Neural cell (in vitro differentiated cells): Measurements from ENCODE around the gene PDCD1. TPM values are rescaled to one million over a fixed set of nuclear protein-coding genes. Genes with fewer than 3 reads are reported as not detected.

Experiments used
- H2AFZ ChIP-seq: fragments of 200-600, 300-800 bp; sonication (generic), shearing (Covaris generic); 2 replicates; pipeline ENCODE4 v1.6.0; 2014; ENCODE audit warnings: low read depth, mild to moderate bottlenecking, antibody characterized with exemption, low read length, moderate library complexity
- H3F3A ChIP-seq: fragments of 200-600 bp; shearing (Covaris generic); 2 replicates; pipeline ENCODE4 v1.6.1; 2016; ENCODE audit warnings: mild to moderate bottlenecking, moderate library complexity, mixed read lengths, antibody characterized with exemption, low read length; ENCODE audit not compliant: insufficient read depth, poor library complexity, severe bottlenecking
- H3K27ac ChIP-seq: fragments of 200-600, 300-800 bp; sonication (generic), shearing (Covaris generic); 2 replicates; pipeline ENCODE4 v1.5.1; 2014; ENCODE audit warnings: mild to moderate bottlenecking, low read length, moderate library complexity
- H3K27me3 ChIP-seq: fragments of 300-800, 200-600 bp; sonication (generic), shearing (Covaris generic); 2 replicates; pipeline ENCODE4 v1.6.0; 2014; ENCODE audit warnings: mild to moderate bottlenecking, low read depth, low read length, moderate library complexity; ENCODE audit not compliant: insufficient read depth
- H3K36me3 ChIP-seq: fragments of 300-800, 200-600 bp; sonication (generic), shearing (Covaris generic); 2 replicates; pipeline ENCODE4 v1.5.1; 2014; ENCODE audit warnings: mild to moderate bottlenecking, antibody characterized with exemption, low read length, moderate library complexity; ENCODE audit not compliant: insufficient read depth
- H3K4me2 ChIP-seq: fragments of 300-800, 200-600 bp; sonication (generic), shearing (Covaris generic); 2 replicates; pipeline ENCODE4 v1.6.0; 2014; ENCODE audit warnings: mild to moderate bottlenecking, low read length
- H3K4me3 ChIP-seq: fragments of 300-800, 200-600 bp; sonication (generic), shearing (Covaris generic); 2 replicates; pipeline ENCODE4 v1.5.1; 2014; ENCODE audit warnings: mild to moderate bottlenecking, low read length, moderate library complexity
- H3K79me2 ChIP-seq: fragments of 200-600 bp; shearing (Covaris generic); replicated peaks from 2 replicates; pipeline ENCODE4 v1.6.0; 2014; ENCODE audit warnings: mild to moderate bottlenecking, low read length, moderate library complexity; ENCODE audit not compliant: insufficient read depth
- H3K9ac ChIP-seq: fragments of 300-800, 200-600 bp; sonication (generic), shearing (Covaris generic); 2 replicates; pipeline ENCODE4 v1.6.1; 2016; ENCODE audit warnings: mild to moderate bottlenecking, low read length, mixed read lengths
- H3K9me2 ChIP-seq: fragments of 200-600 bp; shearing (Covaris generic); 2 replicates; pipeline ENCODE4 v1.6.1; 2016; ENCODE audit warnings: mild to moderate bottlenecking, low read length, mixed read lengths; ENCODE audit not compliant: insufficient read depth
- H3K9me3 ChIP-seq: fragments of 200-600, 300-800 bp; sonication (generic), shearing (Covaris generic); 2 replicates; pipeline ENCODE4 v1.6.1; 2016; ENCODE audit warnings: mild to moderate bottlenecking, mixed run types, low read length, moderate library complexity, mixed read lengths
- H4K20me1 ChIP-seq: fragments of 200-600 bp; shearing (Covaris generic); 2 replicates; pipeline ENCODE4 v1.6.1; 2016; ENCODE audit warnings: mild to moderate bottlenecking, mixed run types; ENCODE audit not compliant: insufficient read depth
- EP300 ChIP-seq: fragments of 450-650 bp; conservative IDR thresholded peaks from 2 replicates; pipeline ENCODE4 v1.6.1; 2014; ENCODE audit warnings: antibody characterized with exemption, mild to moderate bottlenecking, moderate library complexity; ENCODE audit not compliant: poor library complexity, severe bottlenecking
- EZH2 ChIP-seq: fragments of 200-600, 300-800 bp; shearing (Covaris generic), sonication (generic); IDR thresholded peaks from 2 replicates; pipeline ENCODE4 v1.6.1; 2014; ENCODE audit warnings: antibody characterized with exemption, low read length, borderline replicate concordance, mild to moderate bottlenecking; ENCODE audit not compliant: insufficient read depth, poor library complexity, severe bottlenecking
- MXI1 ChIP-seq: fragments of 450-650 bp; conservative IDR thresholded peaks from 2 replicates; pipeline ENCODE4 v1.6.1; 2014; ENCODE audit warnings: antibody characterized with exemption, mild to moderate bottlenecking; ENCODE audit not compliant: poor library complexity, severe bottlenecking
- POLR2AphosphoS5 ChIP-seq: IDR thresholded peaks from 2 replicates; pipeline ENCODE4 v1.6.1; 2012
- RAD21 ChIP-seq: fragments of 450-650 bp; conservative IDR thresholded peaks from 2 replicates; pipeline ENCODE4 v1.6.1; 2014; ENCODE audit warnings: antibody characterized with exemption, mild to moderate bottlenecking, moderate library complexity
- SMC3 ChIP-seq: fragments of 450-650 bp; conservative IDR thresholded peaks from 2 replicates; pipeline ENCODE4 v1.6.1; 2014; ENCODE audit warnings: antibody characterized with exemption, mild to moderate bottlenecking, moderate library complexity; ENCODE audit not compliant: poor library complexity
- TAF1 ChIP-seq: IDR thresholded peaks from 2 replicates; pipeline ENCODE4 v1.6.1; 2012; ENCODE audit warnings: low read depth
- polyA plus RNA-seq: library from polyadenylated mRNA; depleted of rRNA; stranded (reverse); fragments of >200 nt; gene quantifications from 2 replicates; pipeline ENCODE4 v1.2.3, GENCODE V29; 2014
- TF ChIP-seq, protein P1 (sequence below): IDR thresholded peaks from 2 replicates; pipeline ENCODE4 v1.6.1; 2012; ENCODE audit warnings: borderline replicate concordance
- TF ChIP-seq, protein P2 (sequence below): fragments of 450-650 bp; IDR thresholded peaks from 2 replicates; pipeline ENCODE4 v1.5.1; 2014; ENCODE audit warnings: antibody characterized with exemption, mild to moderate bottlenecking, moderate library complexity; ENCODE audit not compliant: poor library complexity, severe bottlenecking

Gene PDCD1
- polyA plus RNA-seq, 1 donor from 2014 or later = not detected

DNA sequence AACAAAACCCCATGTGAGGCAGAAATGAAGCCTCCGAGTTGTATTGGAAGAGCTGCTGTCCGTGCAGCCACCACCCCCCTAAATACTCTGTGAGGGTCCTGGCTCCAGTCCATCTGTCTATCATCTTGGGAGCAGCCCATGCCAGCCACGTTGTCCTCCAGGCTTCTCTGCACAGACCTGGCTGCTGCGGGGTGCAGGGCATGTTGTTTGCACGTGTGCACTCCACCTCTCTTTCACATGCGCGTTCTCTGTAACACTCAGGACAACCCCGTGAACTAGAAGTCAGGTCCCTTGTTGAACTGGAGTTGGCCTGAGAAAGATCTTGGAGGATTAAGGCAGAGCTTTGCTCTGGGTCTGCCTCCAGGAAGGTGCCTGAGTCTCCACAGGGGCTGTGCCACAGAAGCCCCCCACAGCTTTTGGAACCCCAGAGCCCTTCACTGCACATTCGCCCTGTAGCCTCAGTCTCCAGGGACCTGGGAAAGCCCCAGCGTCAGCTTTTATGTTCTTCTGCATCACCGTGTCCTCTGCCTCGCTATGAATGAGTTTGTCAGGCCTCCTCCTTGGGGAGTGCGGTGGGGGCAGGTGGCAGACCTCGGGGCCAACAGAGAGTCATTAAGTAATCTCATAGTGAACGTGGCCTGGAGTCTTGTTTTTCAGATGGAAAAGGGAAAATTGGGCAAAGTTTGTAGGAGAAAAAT lies 27.4 kb upstream of the PDCD1 start:
- no peaks in the 10 kb centered on the region for H3K79me2 ChIP-seq
- H3K27ac ChIP-seq = peak overlapping the region; percentile 40
- H2AFZ ChIP-seq = no peak overlapping the region
- TF ChIP-seq, protein P1, sequence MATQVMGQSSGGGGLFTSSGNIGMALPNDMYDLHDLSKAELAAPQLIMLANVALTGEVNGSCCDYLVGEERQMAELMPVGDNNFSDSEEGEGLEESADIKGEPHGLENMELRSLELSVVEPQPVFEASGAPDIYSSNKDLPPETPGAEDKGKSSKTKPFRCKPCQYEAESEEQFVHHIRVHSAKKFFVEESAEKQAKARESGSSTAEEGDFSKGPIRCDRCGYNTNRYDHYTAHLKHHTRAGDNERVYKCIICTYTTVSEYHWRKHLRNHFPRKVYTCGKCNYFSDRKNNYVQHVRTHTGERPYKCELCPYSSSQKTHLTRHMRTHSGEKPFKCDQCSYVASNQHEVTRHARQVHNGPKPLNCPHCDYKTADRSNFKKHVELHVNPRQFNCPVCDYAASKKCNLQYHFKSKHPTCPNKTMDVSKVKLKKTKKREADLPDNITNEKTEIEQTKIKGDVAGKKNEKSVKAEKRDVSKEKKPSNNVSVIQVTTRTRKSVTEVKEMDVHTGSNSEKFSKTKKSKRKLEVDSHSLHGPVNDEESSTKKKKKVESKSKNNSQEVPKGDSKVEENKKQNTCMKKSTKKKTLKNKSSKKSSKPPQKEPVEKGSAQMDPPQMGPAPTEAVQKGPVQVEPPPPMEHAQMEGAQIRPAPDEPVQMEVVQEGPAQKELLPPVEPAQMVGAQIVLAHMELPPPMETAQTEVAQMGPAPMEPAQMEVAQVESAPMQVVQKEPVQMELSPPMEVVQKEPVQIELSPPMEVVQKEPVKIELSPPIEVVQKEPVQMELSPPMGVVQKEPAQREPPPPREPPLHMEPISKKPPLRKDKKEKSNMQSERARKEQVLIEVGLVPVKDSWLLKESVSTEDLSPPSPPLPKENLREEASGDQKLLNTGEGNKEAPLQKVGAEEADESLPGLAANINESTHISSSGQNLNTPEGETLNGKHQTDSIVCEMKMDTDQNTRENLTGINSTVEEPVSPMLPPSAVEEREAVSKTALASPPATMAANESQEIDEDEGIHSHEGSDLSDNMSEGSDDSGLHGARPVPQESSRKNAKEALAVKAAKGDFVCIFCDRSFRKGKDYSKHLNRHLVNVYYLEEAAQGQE = no peak
- TF ChIP-seq POLR2AphosphoS5 = no peak
- no peak for TF ChIP-seq RAD21
- no peak for TF ChIP-seq MXI1
- no peak for TF ChIP-seq SMC3
- H3K27me3 ChIP-seq = no peaks in the 10 kb centered on the region
- no peaks in the 10 kb centered on the region for H3F3A ChIP-seq
- H4K20me1 ChIP-seq = no peaks in the 10 kb centered on the region
- H3K4me3 ChIP-seq = peak overlapping the region; percentile 36
- no peaks in the 10 kb centered on the region for H3K9me3 ChIP-seq
- no peaks in the 10 kb centered on the region for H3K9me2 ChIP-seq
- peak overlapping the region; percentile 26 for H3K9ac ChIP-seq
- no peak overlapping the region for H3K4me2 ChIP-seq
- H3K36me3 ChIP-seq = no peaks in the 10 kb centered on the region

- Histone ChIP-seq H3K36me3 (no peaks in the 10 kb centered on the region), H3K9ac (peak overlapping the region; percentile 26), H3K9me2 (no peaks in the 10 kb centered on the region), H2AFZ (no peak overlapping the region), H3K27ac (peak overlapping the region; percentile 40), H3K79me2 (no peaks in the 10 kb centered on the region), H3K9me3 (no peaks in the 10 kb centered on the region), H3F3A (no peaks in the 10 kb centered on the region), H3K4me3 (peak overlapping the region; percentile 36), H3K4me2 (no peak overlapping the region), H4K20me1 (no peaks in the 10 kb centered on the region), H3K27me3 (no peaks in the 10 kb centered on the region)
- TF ChIP-seq EZH2 (no peak), TAF1 (no peak), EP300 (peak; percentile 46), MXI1 (peak; percentile 28), SMC3 (peak; percentile 20), RAD21 (peak; percentile 17), POLR2AphosphoS5 (peak; percentile 59)
- TF ChIP-seq, protein P1 = no peak
- TF ChIP-seq, protein P2, sequence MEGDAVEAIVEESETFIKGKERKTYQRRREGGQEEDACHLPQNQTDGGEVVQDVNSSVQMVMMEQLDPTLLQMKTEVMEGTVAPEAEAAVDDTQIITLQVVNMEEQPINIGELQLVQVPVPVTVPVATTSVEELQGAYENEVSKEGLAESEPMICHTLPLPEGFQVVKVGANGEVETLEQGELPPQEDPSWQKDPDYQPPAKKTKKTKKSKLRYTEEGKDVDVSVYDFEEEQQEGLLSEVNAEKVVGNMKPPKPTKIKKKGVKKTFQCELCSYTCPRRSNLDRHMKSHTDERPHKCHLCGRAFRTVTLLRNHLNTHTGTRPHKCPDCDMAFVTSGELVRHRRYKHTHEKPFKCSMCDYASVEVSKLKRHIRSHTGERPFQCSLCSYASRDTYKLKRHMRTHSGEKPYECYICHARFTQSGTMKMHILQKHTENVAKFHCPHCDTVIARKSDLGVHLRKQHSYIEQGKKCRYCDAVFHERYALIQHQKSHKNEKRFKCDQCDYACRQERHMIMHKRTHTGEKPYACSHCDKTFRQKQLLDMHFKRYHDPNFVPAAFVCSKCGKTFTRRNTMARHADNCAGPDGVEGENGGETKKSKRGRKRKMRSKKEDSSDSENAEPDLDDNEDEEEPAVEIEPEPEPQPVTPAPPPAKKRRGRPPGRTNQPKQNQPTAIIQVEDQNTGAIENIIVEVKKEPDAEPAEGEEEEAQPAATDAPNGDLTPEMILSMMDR = no peak
Measured at GRCh38 chr2:241885291-241885945, 26.7 kb upstream of the PDCD1 start.
